Breast epithelium (tissue), 4 donors: ENCODE data around the gene ANKRD63. TPM values are rescaled to one million over a fixed set of nuclear protein-coding genes. Genes with fewer than 3 reads are reported as not detected.

ENCODE experiments used
- DNase-seq, 2 donors: peaks; one replicate each; pipeline ENCODE4 v3.0.0-alpha.2; 2019; ENCODE audit warnings: low spot score in 2 of 2
- H3K27ac ChIP-seq, 2 donors: fragments of 200-600 bp; sonication (generic) in 1 of 2; one replicate each; pipeline ENCODE4 v1.5.1; 2016 to 2019; ENCODE audit warnings: mild to moderate bottlenecking in 1 of 2
- H3K27me3 ChIP-seq, 2 donors: fragments of 200-600 bp; sonication (generic) in 1 of 2; one replicate each; pipeline versions ENCODE4 v1.5.1 to v1.6.0; 2017 to 2019; ENCODE audit warnings: control low read depth in 1 of 2, mild to moderate bottlenecking in 1 of 2
- H3K36me3 ChIP-seq: fragments of 200-600 bp; one replicate; pipeline ENCODE4 v1.5.1; 2019
- H3K4me1 ChIP-seq, 2 donors: fragments of 200-600 bp; sonication (generic); one replicate each; pipeline ENCODE4 v1.5.1; 2016 to 2019; ENCODE audit warnings: control low read depth in 1 of 2
- H3K4me3 ChIP-seq, 3 donors: fragments of 200-600 bp; sonication (generic); 1 replicate in 2 of 3; 2 replicates in 1 of 3; pipeline ENCODE4 v1.5.1; 2016 to 2019; ENCODE audit warnings: mild to moderate bottlenecking in 3 of 3, moderate library complexity in 2 of 3
- H3K9me3 ChIP-seq, 2 donors: fragments of 200-600 bp; sonication (generic) in 1 of 2; one replicate each; pipeline ENCODE4 v1.5.1; 2016 to 2019; ENCODE audit warnings: control low read depth in 1 of 2
- CTCF ChIP-seq, 3 donors: fragments of 450-650 bp; IDR thresholded peaks; one replicate each; pipeline ENCODE4 v1.5.1; 2016 to 2017; ENCODE audit warnings: antibody characterized with exemption in 3 of 3, mild to moderate bottlenecking in 3 of 3, moderate library complexity in 3 of 3
- POLR2A ChIP-seq: fragments of 450-650 bp; IDR thresholded peaks from one replicate; pipeline ENCODE4 v1.6.1; 2016; ENCODE audit warnings: antibody characterized with exemption, mild to moderate bottlenecking, moderate library complexity
- POLR2AphosphoS5 ChIP-seq, 3 donors: sonication (generic); formaldehyde crosslinking; IDR thresholded peaks; one replicate each; pipeline ENCODE4 v1.6.1; 2017; ENCODE audit warnings: antibody characterized with exemption in 3 of 3
- intact Hi-C: fragments of 100-400 bp; cut with DNase I; formaldehyde crosslinking; loops from one replicate; pipeline ENCODE4 v1.15.1; 2023; ENCODE audit warnings: low total_unique reads
- total RNA-seq, 3 donors: library from RNA; depleted of rRNA; stranded (reverse); fragments of >200 nt; gene quantifications; one replicate each; pipeline ENCODE4 v1.1.0, GENCODE V29; 2016

Gene ANKRD63
- not detected for total RNA-seq

- Histone ChIP-seq H3K4me3 (peak within 1 kb of the TSS; percentile 30 to 67 (median 48)), H3K36me3 (no peaks in the 10 kb centered on the region), H3K4me1 (peaks cover 0 to 16% of the 10 kb centered on the region in 2 donors), H3K27me3 (peaks cover 17 to 43% of the 10 kb centered on the region in 2 donors), H3K27ac (no peak within 1 kb of the TSS), H3K9me3 (no peaks in the 10 kb centered on the region)
- no peak for TF ChIP-seq POLR2AphosphoS5 (IDR thresholded peaks at IDR 0.05)
- no peak for TF ChIP-seq CTCF (IDR thresholded peaks at IDR 0.05)
- TF ChIP-seq POLR2A, result no peak
- DNase-seq, result no peak
- intact Hi-C loops, result loop anchor here (5.0 kb wide), 1 partner anchor 499 kb away; no protein-coding TSS in a partner anchor
Measured at GRCh38 chr15:40282869-40283614, at the start of gene ANKRD63. Gene ANKRD63, minus strand, starts transcription at chr15:40283064. Its CDS starts 478 bp downstream, at chr15:40282586.

GRCh38 chr15:40332113-40332781, 49.4 kb upstream of the ANKRD63 start:
- no peak for DNase-seq
- TF ChIP-seq POLR2A (no peak), POLR2AphosphoS5 (IDR thresholded peaks at IDR 0.05) (no peak), CTCF (IDR thresholded peaks at IDR 0.05) (no peak)
- H3K4me1 ChIP-seq, result peaks cover 22 to 25% of the 10 kb centered on the region in 2 donors
- H3K36me3 ChIP-seq, result no peaks in the 10 kb centered on the region
- no peaks in the 10 kb centered on the region for H3K9me3 ChIP-seq
- H3K27ac ChIP-seq, result peak overlapping the region; percentile 49 to 59
- intact Hi-C loops, result no loop called here
- no peaks in the 10 kb centered on the region for H3K27me3 ChIP-seq
- H3K4me3 ChIP-seq, result no peak overlapping the region

- Histone ChIP-seq H3K4me1 (peaks cover 22% of the 10 kb centered on the region in 2 donors), H3K4me3 (no peak overlapping the region), H3K27ac (peak overlapping the region; percentile 49 to 59), H3K36me3 (no peaks in the 10 kb centered on the region), H3K9me3 (no peaks in the 10 kb centered on the region), H3K27me3 (no peaks in the 10 kb centered on the region)
- DNase-seq, result no peak
- intact Hi-C loops, result no loop called here
- TF ChIP-seq POLR2A (no peak), CTCF (IDR thresholded peaks at IDR 0.05) (no peak), POLR2AphosphoS5 (IDR thresholded peaks at IDR 0.05) (no peak)
Measured at GRCh38 chr15:40331637-40332036, 48.8 kb upstream of the ANKRD63 start.

GRCh38 chr15:40331026-40331425, 48.2 kb upstream of the ANKRD63 start:
- Histone ChIP-seq H3K9me3 (no peaks in the 10 kb centered on the region), H3K4me1 (peaks cover 16 to 17% of the 10 kb centered on the region in 2 donors), H3K27ac (peak overlapping the region in 1 of 2 donors; percentile 43), H3K27me3 (no peaks in the 10 kb centered on the region), H3K36me3 (no peaks in the 10 kb centered on the region), H3K4me3 (no peak overlapping the region)
- intact Hi-C loops, result no loop called here
- DNase-seq, result no peak
- TF ChIP-seq CTCF (IDR thresholded peaks at IDR 0.05), result no peak
- no peak for TF ChIP-seq POLR2AphosphoS5 (IDR thresholded peaks at IDR 0.05)
- no peak for TF ChIP-seq POLR2A

- H3K27ac ChIP-seq, result peak overlapping the region; percentile 40 to 43
- DNase-seq, result peak in 1 of 2 donors; percentile 48
- H3K4me3 ChIP-seq, result no peak overlapping the region
Measured at GRCh38 chr15:40330368-40330836, 47.5 kb upstream of the ANKRD63 start.

More at GRCh38 chr15:40330368-40330836, 47.5 kb upstream of the ANKRD63 start:
- Histone ChIP-seq H3K4me1 (peaks cover 10 to 12% of the 10 kb centered on the region in 2 donors), H3K36me3 (no peaks in the 10 kb centered on the region), H3K27me3 (no peaks in the 10 kb centered on the region), H3K9me3 (no peaks in the 10 kb centered on the region)
- TF ChIP-seq POLR2A (no peak), POLR2AphosphoS5 (IDR thresholded peaks at IDR 0.05) (no peak), CTCF (IDR thresholded peaks at IDR 0.05) (no peak)
- intact Hi-C loops, result no loop called here
